Urinary bladder (tissue), 4 donors: ENCODE data around the gene SMCR8. TPM values are rescaled to one million over a fixed set of nuclear protein-coding genes. Genes with fewer than 3 reads are reported as not detected.

ENCODE experiments used
- DNase-seq: peaks from one replicate; pipeline ENCODE4 v3.0.0-alpha.2; 2015; ENCODE audit errors: extremely low spot score
- H3K27ac ChIP-seq: one replicate; pipeline ENCODE4 v1.5.1; 2013; ENCODE audit warnings: low read depth, mild to moderate bottlenecking, moderate library complexity
- H3K36me3 ChIP-seq: one replicate; pipeline ENCODE4 v1.6.1; 2013; ENCODE audit warnings: mild to moderate bottlenecking, moderate library complexity; ENCODE audit not compliant: insufficient read depth
- H3K4me1 ChIP-seq: one replicate; pipeline ENCODE4 v1.6.1; 2013; ENCODE audit warnings: mild to moderate bottlenecking, moderate library complexity; ENCODE audit not compliant: insufficient read depth
- H3K4me3 ChIP-seq: one replicate; pipeline ENCODE4 v1.5.1; 2013; ENCODE audit warnings: low read depth, low read length
- WGBS: extraction: QIAGEN DNeasy Blood & Tissue Kit; methylation state at CpG from one replicate; pipeline ENCODE4 v1.1.7; 2013; 5-methylcytosine and 5-hydroxymethylcytosine counted together
- polyA plus RNA-seq: library from polyadenylated mRNA; stranded (reverse); fragments of 200-250 nt; gene quantifications from one replicate; pipeline ENCODE4 v1.2.3, GENCODE V29; 2013
- total RNA-seq: library from RNA; depleted of rRNA; stranded (reverse); fragments of >200 nt; gene quantifications from one replicate; pipeline ENCODE4 v1.2.3, GENCODE V29; 2014
- donor health status: healthy with polysubstance abuse.
- donor health status: healthy.

SMCR8 gene, protein sequence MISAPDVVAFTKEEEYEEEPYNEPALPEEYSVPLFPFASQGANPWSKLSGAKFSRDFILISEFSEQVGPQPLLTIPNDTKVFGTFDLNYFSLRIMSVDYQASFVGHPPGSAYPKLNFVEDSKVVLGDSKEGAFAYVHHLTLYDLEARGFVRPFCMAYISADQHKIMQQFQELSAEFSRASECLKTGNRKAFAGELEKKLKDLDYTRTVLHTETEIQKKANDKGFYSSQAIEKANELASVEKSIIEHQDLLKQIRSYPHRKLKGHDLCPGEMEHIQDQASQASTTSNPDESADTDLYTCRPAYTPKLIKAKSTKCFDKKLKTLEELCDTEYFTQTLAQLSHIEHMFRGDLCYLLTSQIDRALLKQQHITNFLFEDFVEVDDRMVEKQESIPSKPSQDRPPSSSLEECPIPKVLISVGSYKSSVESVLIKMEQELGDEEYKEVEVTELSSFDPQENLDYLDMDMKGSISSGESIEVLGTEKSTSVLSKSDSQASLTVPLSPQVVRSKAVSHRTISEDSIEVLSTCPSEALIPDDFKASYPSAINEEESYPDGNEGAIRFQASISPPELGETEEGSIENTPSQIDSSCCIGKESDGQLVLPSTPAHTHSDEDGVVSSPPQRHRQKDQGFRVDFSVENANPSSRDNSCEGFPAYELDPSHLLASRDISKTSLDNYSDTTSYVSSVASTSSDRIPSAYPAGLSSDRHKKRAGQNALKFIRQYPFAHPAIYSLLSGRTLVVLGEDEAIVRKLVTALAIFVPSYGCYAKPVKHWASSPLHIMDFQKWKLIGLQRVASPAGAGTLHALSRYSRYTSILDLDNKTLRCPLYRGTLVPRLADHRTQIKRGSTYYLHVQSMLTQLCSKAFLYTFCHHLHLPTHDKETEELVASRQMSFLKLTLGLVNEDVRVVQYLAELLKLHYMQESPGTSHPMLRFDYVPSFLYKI
- total RNA-seq: 10.0 TPM
- polyA plus RNA-seq: 10.0 TPM

DNA sequence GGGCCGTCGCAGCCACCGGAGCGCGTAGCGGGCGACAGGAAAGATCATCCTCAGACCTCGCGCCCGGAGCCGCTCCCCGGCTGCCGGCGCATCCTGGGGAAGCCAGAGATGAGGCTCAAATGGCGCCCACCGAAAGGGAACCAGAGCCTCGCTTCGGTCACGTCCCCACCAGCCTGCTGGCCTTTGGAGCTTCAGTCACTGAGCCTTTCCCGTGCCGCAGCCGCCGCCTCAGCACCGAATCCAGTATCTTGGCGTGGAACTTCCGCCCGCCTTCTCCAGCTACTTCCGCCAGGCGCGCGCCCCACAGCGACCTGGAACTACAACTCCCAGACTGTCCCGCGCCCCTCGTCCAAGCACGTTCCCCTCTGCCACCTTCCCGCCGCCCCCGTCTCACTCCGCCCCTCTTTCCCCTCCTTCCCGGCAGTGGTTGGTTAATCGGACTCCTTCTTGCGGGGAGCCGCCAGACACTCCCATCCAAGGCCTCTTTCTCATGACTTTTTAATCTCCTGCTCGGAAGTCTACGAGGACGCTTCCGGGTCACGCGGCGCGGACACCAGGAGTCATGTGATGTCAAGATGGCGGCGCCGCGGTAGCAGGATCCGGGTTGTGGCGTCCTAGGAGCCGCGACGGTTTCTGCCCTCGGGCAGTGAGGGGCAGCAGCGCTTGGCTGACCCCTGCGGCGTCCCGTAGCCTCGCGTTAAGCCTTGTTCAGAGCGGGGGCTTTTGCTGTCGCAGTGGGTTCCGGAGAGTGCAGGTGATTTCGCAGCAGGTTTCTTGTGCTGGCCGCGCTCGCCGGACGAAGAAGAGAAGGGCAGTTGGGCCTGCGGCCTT lies at the start of gene SMCR8, which contains the start of gene TOP3A:
SMCR8 (plus strand) TSS at position 563 of the 831 bp plus-strand sequence. CDS start 497 bp downstream, outside the sequence.
TOP3A (minus strand) TSS at position 264 of the 831 bp plus-strand sequence; CDS start at position 48, 216 bp downstream.
- H3K36me3 ChIP-seq: no peaks in the 10 kb centered on the region
- peak within 1 kb of the TSS; percentile 92 for H3K27ac ChIP-seq
- WGBS: under 1% methylated on average over 78 of the region's 78 CpGs
- peak within 1 kb of the TSS; percentile 85 for H3K4me3 ChIP-seq
- no peaks in the 10 kb centered on the region for H3K4me1 ChIP-seq
- peak; percentile 97 for DNase-seq

DNA sequence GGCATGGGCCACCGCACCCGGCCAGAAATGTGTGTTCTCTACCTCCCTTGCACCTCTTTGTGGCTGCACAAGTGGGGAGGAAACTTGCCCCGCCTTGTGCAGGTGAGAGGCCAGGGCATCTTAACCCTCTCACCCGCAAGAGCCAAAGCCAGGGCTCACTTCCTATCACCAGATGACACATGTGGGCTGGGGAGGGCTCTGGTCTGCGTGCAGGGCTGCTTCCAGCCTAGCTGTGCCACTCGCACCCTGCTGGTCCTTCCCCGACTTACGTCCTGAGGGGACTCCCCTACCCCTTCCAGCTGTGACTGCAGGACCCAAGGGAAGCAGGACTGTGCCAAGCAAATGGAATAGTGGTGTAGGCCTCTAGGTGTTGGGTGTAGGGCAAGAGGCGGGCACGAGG lies 47.7 kb upstream of the SMCR8 start:
- DNase-seq: no peak
- H3K4me1 ChIP-seq: no peaks in the 10 kb centered on the region
- H3K27ac ChIP-seq: no peak overlapping the region
- H3K4me3 ChIP-seq: no peak overlapping the region
- H3K36me3 ChIP-seq: peaks cover 4% of the 10 kb centered on the region
- 81% methylated on average over 10 of the region's 10 CpGs for WGBS

DNA sequence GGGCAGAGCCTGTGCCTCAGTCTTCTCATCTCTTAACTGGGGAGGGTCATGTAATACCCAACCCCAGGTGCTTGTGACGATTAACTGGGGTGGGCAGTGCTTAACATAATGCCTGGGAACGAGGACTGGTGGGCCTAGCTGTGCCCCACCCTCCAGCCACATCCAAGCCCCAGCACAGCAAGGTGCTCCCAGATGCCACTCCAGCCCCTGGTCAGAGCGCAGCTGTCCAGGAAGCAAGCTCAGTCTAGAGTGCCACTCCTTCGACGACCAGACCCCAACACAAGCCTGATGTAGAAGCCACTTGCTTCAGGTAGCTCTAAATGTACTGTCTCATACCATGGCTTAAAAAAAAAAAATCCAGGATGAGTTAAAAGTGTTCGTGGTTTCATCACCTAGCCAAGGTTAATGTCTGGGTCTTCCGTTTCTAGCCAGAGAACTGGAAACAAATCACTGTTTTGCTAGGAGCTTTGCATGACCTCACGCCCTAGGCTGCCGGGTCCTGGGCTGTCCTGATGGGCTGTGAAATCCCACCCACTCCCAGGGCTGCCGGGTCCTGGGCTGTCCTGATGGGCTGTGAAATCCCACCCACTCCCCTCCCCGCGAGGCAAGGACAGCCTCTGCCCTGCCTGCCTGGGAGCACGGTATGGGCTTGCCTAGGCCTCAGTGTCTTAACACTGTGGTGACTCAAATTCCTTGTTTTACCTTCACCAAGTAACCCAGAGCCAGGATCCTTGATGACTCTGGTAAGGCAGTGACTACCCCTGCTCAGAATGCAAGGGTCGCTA lies 47.0 kb upstream of the SMCR8 start:
- no peak for DNase-seq
- WGBS: 34% methylated on average over 14 of the region's 14 CpGs
- H3K27ac ChIP-seq: no peak overlapping the region
- H3K36me3 ChIP-seq: peaks cover 4% of the 10 kb centered on the region
- no peaks in the 10 kb centered on the region for H3K4me1 ChIP-seq
- H3K4me3 ChIP-seq: no peak overlapping the region

DNA sequence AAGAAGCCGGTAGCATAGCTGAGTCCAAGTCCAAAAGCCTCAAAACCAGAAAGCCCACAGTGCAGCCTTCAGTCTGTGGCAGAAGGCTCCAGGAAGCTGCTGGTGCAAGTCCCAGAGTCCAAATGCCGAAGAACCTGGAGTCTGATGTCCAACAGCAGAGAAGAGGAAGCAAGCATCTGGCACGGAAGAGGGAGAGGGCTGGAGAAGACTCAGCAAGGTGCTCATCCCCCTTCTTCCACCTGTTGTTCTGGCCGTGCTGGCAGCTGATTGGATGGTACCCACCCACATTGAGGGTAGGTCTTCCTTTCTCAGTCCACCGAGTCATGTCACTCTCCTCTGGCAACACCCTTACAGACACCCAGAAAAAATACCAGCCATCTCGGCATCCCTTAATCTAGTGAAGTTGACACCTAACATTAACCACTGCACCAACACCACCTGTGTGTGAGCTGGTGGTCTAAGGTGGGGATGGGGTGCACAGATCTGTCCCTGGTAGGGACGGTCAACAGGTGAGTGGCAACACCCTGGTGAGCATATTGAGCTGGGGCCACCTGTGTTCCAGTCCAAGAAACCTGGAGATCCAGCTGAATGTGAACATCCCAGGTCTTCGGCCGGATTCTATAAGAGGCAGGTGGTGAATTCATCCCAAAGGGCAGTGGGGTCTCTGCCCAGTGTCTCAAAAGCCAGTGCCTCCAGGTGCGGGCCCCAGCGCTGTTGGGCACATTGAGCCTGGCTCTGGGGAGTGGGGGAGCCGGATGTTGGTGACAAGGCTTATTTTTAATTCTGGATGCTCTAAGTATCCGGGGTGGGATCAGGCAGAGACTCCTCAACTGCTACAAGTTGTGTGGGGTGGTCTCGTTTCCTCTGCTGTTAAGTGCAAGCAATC lies 44.8 kb upstream of the SMCR8 start:
- no peak overlapping the region for H3K27ac ChIP-seq
- WGBS: 85% methylated on average over 14 of the region's 14 CpGs
- no peaks in the 10 kb centered on the region for H3K4me1 ChIP-seq
- H3K4me3 ChIP-seq: no peak overlapping the region
- H3K36me3 ChIP-seq: peaks cover 3% of the 10 kb centered on the region
- DNase-seq: no peak

DNA sequence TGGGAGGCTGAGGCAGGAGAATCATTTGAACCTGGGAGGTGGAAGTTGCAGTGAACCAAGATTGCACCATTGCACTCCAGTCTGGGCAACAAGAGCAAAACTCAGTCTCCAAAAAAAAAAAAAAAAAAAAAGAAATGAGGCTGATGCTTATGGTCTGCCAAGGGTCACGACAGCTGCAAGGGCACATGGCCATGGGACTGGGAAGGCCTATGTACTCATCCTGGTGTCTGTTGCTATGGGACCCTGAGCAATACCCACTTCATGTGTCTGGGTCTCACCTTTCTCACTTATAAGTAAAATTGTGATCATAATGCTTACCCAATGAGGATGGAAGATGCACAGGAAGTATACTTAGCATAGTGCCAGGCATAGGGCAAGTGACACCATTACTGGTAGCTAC lies 38.0 kb upstream of the SMCR8 start:
- H3K4me1 ChIP-seq: no peaks in the 10 kb centered on the region
- no peak overlapping the region for H3K27ac ChIP-seq
- DNase-seq: no peak
- H3K4me3 ChIP-seq: no peak overlapping the region
- WGBS: 100% methylated on average over 1 of the region's 1 CpG
- H3K36me3 ChIP-seq: peaks cover 9% of the 10 kb centered on the region

DNA sequence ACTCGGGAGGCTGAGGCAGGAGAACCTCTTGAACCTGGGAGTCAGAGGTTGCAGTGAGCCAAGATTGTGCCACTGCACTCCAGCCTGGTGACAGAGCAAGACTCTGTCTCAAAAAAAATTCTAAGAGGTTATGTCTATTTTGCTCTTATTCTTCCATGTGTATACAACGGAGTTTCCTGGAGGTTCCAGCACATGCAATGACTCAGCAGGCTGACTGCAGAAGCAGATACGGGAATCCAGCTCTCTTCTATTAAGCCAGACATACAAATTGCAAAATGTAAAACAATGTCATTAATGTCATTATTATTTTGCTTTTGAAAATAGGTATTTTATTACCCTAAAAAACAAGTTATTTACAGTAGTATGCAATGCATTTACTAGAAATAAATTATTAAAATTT lies 36.2 kb upstream of the SMCR8 start:
- Histone ChIP-seq H3K4me3 (no peak overlapping the region), H3K36me3 (peaks cover 9% of the 10 kb centered on the region), H3K27ac (no peak overlapping the region), H3K4me1 (no peaks in the 10 kb centered on the region)
- 86% methylated on average over 3 of the region's 3 CpGs for WGBS
- DNase-seq: no peak

DNA sequence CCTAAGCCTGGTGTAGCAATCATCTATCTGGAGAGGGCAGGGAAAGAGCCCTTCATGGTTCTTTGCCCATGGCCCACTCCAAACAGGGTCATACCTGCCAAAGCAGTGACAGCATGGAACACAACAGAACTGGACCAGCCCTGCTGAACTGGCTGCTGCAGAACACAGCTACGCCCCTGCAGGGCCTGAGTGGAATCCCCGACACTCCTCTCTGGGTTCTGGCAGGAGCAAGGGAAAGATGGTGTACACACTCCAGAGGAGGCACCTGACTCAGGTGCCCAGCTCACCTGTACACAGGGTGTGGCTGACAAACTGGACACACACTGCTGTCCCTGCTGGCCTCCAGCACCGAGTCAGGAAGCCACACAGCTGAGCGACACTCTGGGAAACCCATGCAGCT lies 34.8 kb upstream of the SMCR8 start:
- peaks cover 5% of the 10 kb centered on the region for H3K36me3 ChIP-seq
- DNase-seq: no peak
- H3K4me3 ChIP-seq: no peak overlapping the region
- WGBS: 92% methylated on average over 4 of the region's 4 CpGs
- H3K27ac ChIP-seq: no peak overlapping the region
- no peaks in the 10 kb centered on the region for H3K4me1 ChIP-seq

DNA sequence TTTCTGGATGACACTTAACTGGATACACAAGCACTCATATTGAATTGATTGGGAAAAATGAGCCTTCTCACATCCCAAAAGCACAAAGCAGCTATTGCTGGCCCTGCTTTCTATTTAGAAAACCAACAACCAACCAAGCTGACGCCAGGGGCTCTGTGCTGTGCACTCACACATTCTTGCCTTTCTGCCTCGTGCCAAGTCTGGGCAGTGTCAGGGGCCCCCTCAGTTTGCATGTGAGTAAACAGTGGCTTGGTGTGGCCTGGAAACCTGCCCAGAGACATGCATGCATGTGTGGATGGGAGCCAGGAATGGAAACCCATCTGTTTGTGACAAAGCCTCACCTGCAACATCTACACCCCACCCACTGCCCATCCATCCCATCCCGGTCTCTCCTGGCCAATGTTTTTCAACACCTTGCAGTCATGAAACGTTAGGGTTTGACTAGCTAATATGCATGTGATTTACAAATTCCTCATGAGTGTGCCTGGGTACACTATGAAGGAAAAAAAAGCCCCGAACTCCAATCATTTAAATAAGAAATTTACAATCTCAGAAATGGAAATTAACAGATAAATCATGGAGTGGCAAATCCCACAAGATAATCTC lies 34.2 kb upstream of the SMCR8 start:
- no peak for DNase-seq
- whole genome bisulfite sequencing: 41% methylated on average over 5 of the region's 5 CpGs
- Histone ChIP-seq H3K27ac (no peak overlapping the region), H3K4me1 (no peaks in the 10 kb centered on the region), H3K4me3 (no peak overlapping the region), H3K36me3 (peaks cover 5% of the 10 kb centered on the region)

DNA sequence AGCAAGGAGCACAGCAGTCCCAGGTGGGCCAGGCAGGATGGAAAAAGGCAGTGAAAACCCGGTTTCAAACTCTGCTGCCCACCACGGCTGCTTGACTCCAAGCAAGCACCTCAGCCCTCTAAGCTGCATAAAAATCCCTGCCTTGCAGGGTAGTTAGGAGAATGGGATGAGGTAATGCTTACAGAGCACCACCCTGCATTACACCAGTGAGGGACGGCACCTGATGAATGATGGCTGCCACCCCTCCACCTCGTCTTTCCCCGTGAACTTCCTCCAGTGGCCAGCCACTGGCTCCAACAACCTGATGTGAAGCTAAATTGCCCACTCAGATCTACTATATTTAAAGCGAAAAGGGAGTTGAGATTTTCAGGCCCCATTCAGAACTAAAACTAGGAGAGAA lies 33.3 kb upstream of the SMCR8 start:
- peaks cover 5% of the 10 kb centered on the region for H3K36me3 ChIP-seq
- 91% methylated on average over 6 of the region's 6 CpGs for WGBS
- H3K4me3 ChIP-seq: no peak overlapping the region
- H3K4me1 ChIP-seq: no peaks in the 10 kb centered on the region
- H3K27ac ChIP-seq: no peak overlapping the region
- no peak for DNase-seq

DNA sequence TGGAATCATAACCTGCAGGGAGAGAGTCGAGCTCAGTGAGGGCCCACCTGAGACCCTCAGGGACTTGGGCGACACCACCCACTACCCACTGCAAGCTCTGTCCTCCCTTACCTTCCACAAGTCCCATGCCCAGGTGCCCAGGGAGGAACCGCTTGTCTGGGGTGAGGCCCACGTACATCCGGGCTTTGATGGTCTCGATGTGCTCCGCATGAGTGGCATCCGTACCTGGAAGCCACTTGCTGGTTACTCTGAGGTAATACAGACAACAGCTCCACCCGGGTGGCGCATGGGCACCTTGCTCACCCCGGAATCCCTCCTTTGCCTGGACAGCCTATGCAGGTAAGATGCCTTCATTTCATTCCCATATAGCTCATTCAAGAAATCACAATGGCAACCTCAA lies 29.8 kb upstream of the SMCR8 start:
- Histone ChIP-seq H3K36me3 (peaks cover 4% of the 10 kb centered on the region), H3K4me1 (no peaks in the 10 kb centered on the region), H3K27ac (no peak overlapping the region), H3K4me3 (no peak overlapping the region)
- DNase-seq: no peak
- WGBS: 96% methylated on average over 11 of the region's 11 CpGs

DNA sequence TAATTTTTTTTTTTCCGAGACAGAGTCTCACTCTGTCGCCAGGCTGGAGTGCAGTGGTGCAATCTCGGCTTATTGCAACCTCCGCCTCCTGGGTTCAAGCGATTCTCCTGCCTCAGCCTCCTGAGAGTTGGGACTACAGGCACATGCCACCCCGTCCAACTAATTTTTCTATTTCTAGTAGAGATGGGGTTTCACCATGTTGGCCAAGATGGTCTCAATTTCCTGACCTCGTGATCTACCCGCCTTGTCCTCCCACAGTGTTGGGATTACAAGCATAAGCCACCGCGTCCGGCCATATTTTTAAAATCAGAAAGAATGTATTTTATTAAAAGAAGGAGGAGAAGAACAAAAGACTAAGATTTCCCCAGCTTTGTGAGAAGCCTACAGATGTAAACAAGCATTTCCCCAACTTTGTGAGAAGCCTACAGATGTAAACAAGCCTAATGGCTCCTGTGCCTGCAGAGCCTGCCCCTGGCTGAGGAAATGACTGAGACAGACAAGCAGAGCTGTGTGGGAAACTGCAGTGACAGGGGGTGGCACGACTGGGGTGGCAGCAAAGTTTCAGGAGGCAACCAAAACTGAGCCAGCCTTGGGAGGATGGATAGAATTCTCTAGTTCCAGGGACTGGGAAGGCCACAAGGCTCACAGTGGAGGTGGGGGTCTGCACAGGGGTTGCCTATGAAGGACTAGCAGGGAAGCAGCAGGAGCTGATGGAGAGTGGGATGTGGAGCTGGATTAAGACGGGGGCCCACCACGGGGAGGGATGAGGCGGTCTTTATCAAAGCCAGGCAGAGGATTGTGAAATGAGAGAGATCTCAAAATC lies 23.2 kb upstream of the SMCR8 start:
- Histone ChIP-seq H3K4me3 (no peak overlapping the region), H3K4me1 (no peaks in the 10 kb centered on the region), H3K27ac (no peak overlapping the region), H3K36me3 (peaks cover 8% of the 10 kb centered on the region)
- DNase-seq: no peak
- 82% methylated on average over 15 of the region's 15 CpGs for WGBS
